GM21528 (cell line): ENCODE results near the gene CHST10.

Experiments used
- ATAC-seq: cut with Tn5 transposase; IDR thresholded peaks from one replicate; pipeline ENCODE4 v1.9.1; 2021; ENCODE audit warnings: mild to moderate bottlenecking, moderate library complexity; ENCODE audit not compliant: unreplicated experiment, low FRiP score

The CHST10 gene

DNA sequence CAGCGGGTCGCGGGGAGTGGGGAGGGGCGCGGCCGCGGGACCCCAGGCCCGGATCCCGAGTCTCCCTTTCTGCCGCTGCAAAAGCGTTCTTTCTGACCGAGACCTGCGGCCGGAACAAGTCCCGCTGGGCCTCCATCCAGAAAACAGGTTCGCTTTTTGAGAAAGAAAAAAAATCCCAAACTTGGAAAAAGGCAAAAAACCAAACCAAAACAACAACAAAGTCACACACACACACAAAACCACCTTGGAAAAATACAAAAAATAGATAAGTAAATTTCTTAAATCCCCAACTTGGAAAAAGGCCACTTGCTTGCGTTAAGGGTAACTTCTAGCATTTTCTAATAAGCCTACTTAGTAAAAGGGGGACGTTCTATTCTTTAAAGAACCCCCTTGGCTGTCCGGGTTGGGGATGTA lies 250 bp upstream of the CHST10 start:
- ATAC-seq, result no peak

DNA sequence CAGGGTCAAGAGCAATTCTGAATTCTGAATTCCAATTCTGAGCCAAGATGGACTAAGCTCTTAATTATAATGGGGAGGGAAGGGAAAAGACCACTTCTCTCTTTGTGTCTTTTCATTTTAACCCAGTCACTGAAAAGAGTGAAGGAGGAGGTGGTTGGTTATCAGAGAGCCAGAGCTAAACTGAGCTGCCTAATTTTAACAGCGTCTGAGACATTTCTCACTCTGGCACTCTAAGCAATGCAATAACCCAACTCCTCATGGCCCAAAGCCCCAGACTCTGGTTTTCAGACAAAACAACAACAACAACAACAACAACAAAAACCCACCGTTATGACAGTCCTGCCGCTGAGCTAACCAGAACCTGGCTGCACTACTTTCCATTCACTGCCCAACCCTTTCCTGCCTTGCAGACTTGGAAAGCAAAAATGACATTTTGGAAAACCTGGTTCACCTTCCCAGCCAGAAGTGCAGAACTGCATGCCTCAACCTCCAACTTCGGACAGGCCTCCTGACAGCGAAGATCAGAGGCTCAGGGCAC lies 1.0 kb downstream of the CHST10 start:
- peak; percentile 15 for ATAC-seq

DNA sequence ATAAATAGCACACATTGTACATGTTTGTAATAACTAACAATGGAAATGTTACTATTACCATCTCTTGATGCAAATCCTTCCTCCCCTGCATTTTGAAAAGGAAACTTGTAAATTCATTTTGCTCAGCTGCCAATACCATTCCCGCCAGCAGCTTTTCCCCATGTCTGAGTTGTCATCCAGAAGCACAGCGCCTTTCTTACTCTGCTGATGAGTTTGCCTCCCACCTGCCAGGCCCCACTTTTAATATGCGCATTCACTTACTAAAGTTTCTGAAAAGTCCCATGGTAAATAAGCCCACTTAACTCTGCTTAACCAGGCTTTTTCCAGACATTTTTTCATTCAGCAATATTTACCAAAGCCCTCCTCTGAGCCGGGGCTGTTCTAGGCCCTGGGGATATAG lies 3.9 kb downstream of the CHST10 start:
- ATAC-seq, result no peak

DNA sequence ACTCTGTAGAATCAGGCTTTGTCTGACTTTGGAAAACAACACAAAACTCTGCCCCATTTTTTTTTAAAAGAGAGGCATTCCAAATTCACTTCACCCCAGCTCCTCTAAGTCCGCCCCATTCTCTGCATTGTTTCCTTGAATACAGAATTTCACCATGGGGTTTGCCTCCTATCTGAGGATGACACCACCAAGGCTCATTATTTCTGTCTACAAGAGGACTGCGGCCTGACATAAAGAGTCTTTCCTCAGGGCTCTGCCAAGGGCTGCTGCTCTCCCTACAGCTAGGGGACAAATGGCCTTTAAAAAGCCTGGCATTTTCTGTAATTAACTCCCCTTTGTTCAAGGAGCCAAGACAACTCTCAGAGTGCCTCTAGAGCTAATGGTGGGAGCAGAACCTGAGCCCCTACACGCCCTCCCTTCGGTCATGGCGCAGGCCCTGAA lies 4.6 kb downstream of the CHST10 start:
- no peak for ATAC-seq

DNA sequence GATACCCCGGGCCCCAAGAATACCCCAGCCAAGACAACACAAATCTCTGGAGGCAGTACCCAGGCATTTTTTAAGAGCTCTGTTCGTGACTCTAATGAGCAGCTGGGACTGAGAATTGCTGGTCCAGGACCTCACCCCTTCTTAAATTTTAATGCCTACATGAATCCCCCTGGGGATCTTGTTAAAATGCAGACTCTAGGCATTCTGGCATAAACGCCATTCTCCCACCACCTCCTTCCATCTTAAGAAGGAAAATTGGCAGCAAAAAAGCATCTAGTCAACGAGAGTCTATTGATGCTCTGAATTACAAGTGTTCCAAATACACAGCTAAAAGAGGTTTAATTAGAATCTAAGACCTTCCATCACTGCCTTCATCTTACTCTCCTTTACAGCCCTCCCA lies 5.0 kb downstream of the CHST10 start:
- ATAC-seq, result no peak

DNA sequence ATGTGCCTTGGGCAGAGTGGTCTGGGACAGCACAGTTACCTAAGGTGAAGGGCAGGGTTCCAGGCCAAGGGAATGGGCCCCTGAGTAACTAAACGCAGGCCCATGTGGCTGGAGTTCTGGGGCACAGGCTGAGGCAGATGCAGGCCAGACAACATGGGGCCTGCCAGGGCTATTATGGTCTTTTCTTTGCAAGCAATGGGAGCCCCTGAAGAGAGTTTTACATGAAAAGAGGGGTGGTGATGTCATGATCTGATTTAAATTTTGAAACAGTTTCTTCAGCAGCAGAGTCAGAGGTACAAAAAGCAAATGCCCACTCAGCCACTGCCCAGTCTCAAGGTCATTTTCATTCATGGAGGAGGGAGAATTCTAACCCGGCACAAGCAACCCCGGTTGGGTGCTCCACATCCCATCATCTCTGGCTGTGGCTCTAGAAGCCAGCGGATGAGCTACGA lies 5.6 kb downstream of the CHST10 start:
- ATAC-seq, result no peak

DNA sequence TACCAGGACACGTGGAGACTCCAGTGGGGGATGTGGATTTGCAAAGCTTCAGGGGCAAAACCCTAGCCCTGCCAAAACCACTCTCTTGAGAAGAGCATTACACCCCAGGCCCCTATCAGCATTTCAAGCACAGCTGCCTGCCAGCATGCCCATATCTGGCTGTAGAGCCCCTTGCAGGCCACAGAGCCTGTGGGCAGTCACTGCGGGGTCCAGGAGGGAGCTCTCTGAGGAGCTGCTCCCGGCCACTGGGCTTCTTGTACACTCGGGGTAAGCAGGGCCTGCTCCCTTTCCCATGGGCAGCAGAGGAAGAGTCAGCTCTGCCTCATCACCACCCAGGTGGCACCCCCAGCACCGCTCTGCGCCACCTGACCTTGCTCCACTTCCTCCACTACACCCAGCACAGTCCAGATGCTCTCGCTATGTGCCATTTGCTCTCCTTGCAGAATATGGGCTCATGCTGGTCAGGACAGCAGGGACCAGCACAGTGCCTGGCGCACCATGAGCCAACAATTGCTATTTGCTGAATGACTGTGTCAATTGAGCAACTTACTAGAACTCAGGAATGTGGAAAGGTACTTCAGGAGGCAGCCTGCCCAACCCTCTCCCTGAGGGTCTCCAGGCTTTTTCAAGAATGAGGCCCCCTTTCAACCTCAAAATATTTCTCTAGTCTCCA lies 7.4 kb downstream of the CHST10 start:
- no peak for ATAC-seq

DNA sequence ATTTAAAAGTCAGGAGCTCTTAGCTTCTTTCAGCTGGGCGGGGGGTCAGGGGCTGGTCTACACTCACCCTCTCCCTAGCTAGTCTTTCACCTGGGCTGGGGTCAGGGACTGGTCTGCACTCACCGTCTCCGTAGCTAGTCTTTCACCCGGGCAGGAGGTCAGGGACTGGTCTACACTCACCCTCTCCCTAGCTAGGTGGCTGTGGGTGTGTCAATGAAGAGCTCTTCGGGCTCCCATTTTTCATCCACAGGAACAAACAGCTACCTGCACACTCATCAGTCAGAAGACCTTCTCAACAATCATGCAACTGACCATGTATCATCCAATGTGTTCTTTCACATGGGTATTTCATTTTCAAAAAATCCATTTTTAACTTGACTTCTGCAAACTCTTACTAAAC lies 8.0 kb downstream of the CHST10 start:
- ATAC-seq, result no peak

DNA sequence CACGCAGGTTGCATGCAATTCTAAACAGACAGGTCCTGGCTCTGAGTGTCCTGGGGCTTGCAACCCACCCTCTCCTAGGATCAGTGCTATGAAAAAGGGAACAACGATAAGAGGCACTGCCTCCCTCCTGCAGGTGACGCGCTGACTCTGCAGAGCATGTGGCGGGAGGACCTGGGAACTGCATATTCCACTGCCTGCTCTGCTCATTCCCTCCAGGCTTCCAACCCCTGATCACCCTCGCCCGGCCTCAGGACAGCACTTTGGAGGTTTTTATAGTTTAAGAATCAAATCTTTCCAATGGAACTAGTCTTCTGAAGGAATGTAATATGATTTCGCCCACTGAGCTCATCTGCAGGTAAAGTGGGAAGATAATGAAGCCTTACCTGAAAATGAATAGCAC lies 8.5 kb downstream of the CHST10 start:
- no peak for ATAC-seq

DNA sequence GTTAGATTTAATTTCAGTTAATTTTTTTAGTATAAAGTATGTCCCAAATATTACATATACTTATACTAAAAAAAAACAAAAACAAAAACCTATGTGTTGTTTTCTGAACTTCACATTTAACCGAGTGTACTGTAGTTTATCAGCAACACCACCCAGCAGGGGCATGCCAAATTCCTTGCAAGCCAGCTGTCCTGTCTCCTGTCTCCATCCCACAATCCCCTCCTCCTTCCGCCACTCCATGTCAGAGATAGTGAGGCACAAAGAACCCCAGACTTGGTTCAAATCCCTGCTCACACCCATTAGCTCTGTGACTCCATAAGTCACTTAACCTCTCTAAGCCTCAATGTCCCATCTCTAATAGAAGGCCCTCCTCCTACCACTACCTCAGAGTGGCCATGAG lies 9.4 kb downstream of the CHST10 start:
- ATAC-seq, result no peak

DNA sequence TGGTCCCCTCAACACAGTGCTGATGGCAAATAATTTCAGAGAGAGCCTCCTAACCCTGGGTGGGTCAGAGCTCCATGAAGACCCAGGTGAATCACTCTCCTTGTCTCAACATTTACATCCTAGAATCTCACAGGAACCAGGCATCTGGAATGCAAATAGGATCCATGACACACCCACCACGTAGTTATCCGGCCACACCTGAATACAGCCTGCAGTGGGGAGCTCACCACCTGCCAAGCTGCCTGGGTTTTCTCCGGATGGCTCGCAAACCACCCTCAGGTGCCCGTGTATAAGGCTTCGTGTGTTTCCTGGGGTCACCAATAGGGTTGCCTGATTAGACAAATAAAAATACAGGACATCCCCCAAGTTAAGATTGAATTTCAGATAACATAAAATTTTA lies 9.9 kb downstream of the CHST10 start:
- ATAC-seq, result no peak

DNA sequence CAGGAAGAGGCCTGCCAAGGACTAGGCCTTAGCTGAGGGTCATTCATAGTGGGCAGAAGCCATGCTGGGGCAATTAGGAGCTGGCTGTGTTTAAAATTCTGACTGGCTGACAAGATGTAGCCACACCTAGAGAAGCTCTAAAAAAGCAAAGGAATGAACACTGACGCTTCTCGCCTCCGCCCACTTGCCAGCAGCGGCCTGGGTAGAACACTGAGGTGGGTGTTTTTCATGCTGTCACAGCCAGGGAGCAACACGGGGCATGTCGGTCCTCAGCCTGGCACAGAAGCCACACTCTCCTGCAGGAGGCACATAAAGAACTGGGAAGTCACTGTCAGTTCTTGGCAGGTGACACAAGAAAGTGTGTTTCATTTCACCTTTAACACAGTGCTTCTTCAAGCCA lies 10.4 kb downstream of the CHST10 start:
- ATAC-seq, result no peak

DNA sequence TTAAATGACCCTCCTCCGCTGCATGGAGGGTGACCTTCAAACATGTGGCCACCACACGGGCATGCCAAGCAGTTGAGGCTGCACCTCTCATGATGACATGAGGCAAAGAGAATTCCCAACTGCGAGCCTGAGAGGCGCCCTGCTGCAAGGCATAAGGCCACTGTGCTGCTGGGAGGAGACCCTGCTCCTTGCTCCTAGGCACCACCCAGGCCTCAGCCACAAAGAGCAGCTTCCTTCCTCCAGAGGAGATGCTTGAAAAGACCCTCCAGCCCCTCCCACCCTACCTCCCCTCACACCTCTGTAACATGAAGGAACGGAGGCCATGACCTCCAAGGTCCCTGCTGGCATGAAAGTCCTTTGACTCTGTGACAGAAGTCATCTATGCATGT lies 11.4 kb downstream of the CHST10 start:
- ATAC-seq, result no peak

DNA sequence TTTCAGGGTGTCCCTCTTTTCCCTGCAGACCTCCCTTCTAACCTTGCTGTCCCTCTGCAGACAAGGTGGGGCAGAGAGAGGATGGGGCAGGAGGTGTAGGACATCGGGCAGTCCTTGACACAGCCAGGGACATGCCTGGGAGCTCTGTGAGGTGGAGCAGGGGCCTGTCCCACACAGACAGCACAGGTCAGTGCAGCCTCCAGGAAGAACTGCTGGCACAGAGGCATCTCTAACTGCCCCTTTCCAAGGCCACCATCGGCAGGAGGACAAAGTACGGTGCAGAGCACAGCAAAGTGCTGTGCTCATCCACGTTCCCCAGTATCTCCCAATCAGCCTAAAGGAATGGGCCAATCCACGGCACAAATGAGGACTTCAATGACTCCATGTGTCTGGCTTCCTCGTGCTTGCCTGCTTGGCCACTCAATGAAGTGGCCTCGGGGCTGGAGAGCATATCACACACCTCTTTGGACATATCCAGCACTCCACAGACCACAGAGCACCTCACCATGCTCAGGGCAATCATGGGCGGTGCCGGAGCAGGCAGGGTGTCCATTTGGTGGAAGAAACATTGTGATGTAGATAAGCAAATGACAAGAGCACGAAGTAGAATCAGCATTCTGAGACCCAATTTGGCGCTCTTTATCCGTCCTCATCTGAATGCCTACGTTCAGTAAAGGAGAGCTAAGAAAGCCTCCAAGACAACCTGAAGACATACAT lies 11.9 kb downstream of the CHST10 start:
- ATAC-seq, result no peak

DNA sequence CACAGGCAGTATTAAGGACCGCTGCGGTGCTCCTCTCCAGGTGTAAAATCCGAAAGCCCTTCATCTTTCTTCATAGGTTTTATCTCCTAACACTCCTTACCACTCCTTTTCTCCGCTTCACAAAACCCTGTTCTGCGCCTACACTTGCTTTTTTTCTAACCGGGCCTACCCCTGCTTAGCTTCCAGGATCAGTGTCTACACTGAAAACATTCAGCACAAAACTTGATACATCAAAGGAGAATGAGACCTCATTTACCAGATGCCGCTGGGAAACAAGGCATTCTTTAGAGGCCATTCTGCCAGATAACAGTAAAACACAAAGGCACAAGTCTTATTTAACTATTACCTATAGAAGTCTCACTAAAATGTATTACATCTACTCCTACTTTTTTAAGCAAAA lies 13.1 kb downstream of the CHST10 start:
- no peak for ATAC-seq

DNA sequence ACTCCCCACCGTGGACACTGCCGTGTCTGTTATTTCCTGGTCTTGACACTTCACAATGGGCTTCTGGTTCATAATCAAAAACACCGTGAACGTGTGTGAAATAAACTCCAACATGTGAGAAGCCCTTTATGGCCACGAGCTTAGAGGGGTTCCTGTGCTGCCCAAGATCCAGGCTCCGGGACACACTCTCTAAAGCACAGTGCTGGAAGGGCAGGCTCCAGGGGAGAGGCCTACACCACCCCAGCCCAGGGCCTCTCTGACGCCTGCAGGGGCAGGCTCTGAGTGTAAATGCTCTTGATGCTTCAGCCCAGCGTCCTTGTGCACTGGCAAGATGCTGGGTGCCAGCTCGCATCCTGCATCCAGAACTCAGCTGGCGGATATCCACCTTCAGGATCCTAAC lies 13.7 kb downstream of the CHST10 start:
- ATAC-seq, result no peak

DNA sequence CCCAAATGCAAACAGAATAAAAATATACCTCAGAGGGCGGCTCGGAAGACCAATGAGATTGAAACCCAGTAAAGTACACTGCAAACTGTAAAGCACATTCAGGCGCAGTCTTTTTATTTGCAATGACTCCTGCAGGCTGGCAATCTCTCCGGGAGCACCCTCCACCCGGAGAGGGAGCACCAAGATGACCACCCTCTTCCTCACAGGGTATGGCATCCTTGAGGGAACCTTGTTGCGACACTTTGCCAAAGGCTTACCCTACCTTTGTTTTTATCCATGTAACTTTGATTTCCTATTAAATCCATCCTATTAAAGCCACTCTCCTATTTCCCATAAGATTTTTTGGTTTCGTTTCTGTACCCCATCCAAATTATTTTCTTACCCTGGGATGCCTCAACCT lies 16.2 kb downstream of the CHST10 start:
- no peak for ATAC-seq

DNA sequence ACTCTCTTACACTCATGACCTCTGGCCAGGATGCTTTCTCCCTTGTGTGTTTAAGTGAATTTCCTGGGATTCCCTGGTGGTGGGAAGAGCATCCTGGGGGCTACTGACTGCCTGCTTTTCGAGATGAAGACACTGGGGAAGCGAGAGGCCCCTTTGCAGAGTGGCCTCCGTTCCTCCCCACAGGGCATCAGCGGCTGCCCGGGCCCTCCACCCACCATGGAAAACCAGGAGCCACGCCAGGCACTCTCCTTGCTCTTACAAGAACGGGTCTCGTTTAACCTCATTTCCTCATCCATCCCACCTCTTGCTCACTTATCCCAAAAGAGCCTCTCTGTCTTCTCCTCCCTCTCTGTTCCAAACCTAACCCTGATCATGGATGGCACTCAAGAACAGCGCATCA lies 17.8 kb downstream of the CHST10 start:
- no peak for ATAC-seq

DNA sequence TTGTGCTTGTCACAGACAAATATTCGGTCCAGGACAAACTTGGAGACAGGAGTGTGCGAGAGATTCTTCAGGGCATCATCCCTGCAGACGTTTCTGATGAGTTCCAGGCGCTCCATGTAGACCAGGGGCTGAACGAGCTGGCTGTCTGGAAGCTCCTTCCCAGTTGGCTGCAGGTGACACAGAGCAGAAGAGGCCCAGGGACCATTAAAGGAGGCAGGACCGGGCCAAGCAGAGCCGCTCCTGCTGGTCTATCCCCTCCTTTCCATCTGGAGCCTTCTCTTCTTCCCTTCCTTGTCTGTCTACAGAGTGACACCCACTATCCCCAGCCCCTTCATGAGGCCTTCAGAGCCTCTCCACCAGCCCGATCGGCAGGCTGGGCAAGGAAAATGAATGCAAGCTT lies 19.5 kb downstream of the CHST10 start:
- ATAC-seq, result no peak

DNA sequence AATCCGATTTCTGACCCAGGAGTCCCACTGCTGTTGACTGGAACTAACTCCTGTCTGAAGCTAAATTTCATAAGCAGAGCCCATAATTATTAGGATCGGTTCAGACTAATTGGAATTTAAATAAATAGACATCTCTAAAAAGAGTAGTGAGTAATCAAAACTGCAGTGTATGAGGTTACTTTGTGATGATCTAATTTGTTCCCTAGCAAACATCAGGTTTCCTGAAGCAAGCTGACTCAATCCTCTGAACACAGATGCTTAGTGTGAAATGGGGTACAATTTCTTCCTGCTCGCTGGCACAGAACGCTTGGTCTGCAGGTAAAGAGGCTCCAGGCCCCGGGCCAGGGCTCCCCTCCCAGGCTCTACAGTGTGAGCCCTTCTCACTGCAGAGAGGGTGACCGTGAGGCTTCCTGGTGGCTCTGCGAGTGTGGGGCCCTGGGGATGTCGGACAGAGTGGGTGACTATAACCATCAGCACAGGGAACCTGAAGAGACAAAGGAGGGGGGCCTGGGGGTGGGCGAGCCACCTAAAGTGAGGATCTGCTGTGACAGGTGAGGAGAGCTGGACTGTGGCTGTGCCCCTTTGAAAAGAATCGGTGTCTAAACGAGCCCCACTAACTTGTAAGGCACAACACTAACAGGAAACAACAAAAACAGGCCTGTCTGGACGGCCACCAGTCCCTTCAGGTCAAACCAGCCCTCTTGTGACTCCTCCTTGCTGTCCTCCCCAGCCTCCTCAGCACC lies 20.2 kb downstream of the CHST10 start:
- no peak for ATAC-seq

DNA sequence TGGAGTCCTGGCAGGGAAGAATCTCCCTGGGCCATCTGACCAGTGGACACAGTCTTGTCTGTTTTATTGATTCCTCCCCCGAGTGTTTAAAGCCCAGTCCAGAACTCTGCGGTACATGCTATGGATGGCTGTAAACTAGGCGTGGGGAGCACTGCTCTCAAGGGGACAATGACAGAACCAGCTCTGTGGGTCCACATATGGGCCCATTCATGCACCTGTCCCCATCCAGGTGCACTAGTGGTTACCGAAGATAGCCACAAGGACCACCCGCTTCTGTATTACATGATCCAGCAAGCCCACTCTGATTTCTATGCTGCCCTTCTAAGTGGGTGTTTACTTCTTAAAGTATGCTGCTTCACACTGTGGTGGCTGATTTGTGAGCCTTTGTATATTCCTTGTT lies 21.0 kb downstream of the CHST10 start:
- ATAC-seq, result no peak
